A673 (cell line): Measurements from ENCODE around the gene CLEC3B.

Experiments used
- CTCF ChIP-seq: fragments of 300-800, 200-600 bp; sonication (generic); conservative IDR thresholded peaks from 2 replicates; pipeline ENCODE4 v1.5.1; 2017; ENCODE audit warnings: low read depth, mild to moderate bottlenecking, antibody characterized with exemption, low read length, moderate library complexity, mixed read lengths
- EZH2 ChIP-seq: fragments of 200-600 bp; sonication (generic); IDR thresholded peaks from 2 replicates; pipeline ENCODE4 v1.6.1; 2017; ENCODE audit warnings: borderline replicate concordance, low read depth, mild to moderate bottlenecking, mixed read lengths, antibody characterized with exemption, low read length; ENCODE audit not compliant: poor library complexity, severe bottlenecking

- TF ChIP-seq CTCF, result no peak
- TF ChIP-seq EZH2, result no peak
These were observed 43.3 kb upstream of the CLEC3B start for GRCh38 chr3:44982817-44983216.
